Activated CD4-positive, alpha-beta T cell treated with anti-CD3 and anti-CD28 coated beads, Interleukin-2, amount 10 ng/mL, durations not matched to agents 24 days and 14 days (primary cell): ENCODE data around the gene CRTAP. TPM values are rescaled to one million over a fixed set of nuclear protein-coding genes. Genes with fewer than 3 reads are reported as not detected.
"Not testable (repeated sequence)": the region's sequence is repeated elsewhere in the genome, so short reads cannot be mapped to it uniquely, and the experiment has no call there.

ENCODE experiments used
- DNase-seq: peaks from one replicate; pipeline ENCODE4 v3.0.0; 2022
- H3K27ac Mint-ChIP-seq: one replicate; pipeline ENCODE4 v1.8.0; 2022; ENCODE audit warnings: mild to moderate bottlenecking, mixed read lengths
- H3K27me3 Mint-ChIP-seq: one replicate; pipeline ENCODE4 v1.8.0; 2022; ENCODE audit warnings: mixed read lengths
- H3K36me3 Mint-ChIP-seq: one replicate; pipeline ENCODE4 v1.8.0; 2022; ENCODE audit warnings: low read depth, mild to moderate bottlenecking, mixed read lengths
- H3K4me1 Mint-ChIP-seq: one replicate; pipeline ENCODE4 v1.8.0; 2021; ENCODE audit warnings: mixed read lengths
- H3K4me3 Mint-ChIP-seq: one replicate; pipeline ENCODE4 v1.8.0; 2022; ENCODE audit warnings: mild to moderate bottlenecking, moderate library complexity, mixed read lengths
- H3K9me3 Mint-ChIP-seq: one replicate; pipeline ENCODE4 v1.8.0; 2021; ENCODE audit warnings: mixed read lengths
- intact Hi-C: fragments of 100-400 bp; cut with micrococcal nuclease; formaldehyde crosslinking; loops from one replicate; pipeline ENCODE4 v1.15.1; 2023
- total RNA-seq: library from RNA; stranded (reverse); gene quantifications from 2 replicates; pipeline ENCODE4 v1.2.3, GENCODE V29; 2022

The CRTAP gene
- total RNA-seq, 1 donor from 2014 or later, result 34.2 TPM

- H3K4me1 Mint-ChIP-seq, H3K9me3 Mint-ChIP-seq, DNase-seq, H3K4me3 Mint-ChIP-seq, H3K27ac Mint-ChIP-seq, intact Hi-C loops, H3K36me3 Mint-ChIP-seq: not testable (repeated sequence)
- peaks cover 39% of the 10 kb centered on the region for H3K27me3 Mint-ChIP-seq
These were observed 48.8 kb downstream of the CRTAP start for GRCh38 chr3:33162621-33163020.

- Mint-ChIP-seq H3K27me3 (peaks cover 24% of the 10 kb centered on the region), H3K4me1 (no peaks in the 10 kb centered on the region), H3K27ac (no peak overlapping the region), H3K9me3 (no peaks in the 10 kb centered on the region), H3K4me3 (no peak overlapping the region), H3K36me3 (no peaks in the 10 kb centered on the region)
- no peak for DNase-seq
- intact Hi-C loops, result no loop called here
These were observed 51.6 kb downstream of the CRTAP start for GRCh38 chr3:33165372-33165771.

GRCh38 chr3:33166095-33166494 is 52.3 kb downstream of the CRTAP start:
- Mint-ChIP-seq H3K4me3 (no peak overlapping the region), H3K4me1 (no peaks in the 10 kb centered on the region), H3K36me3 (no peaks in the 10 kb centered on the region), H3K27ac (no peak overlapping the region), H3K9me3 (no peaks in the 10 kb centered on the region), H3K27me3 (peaks cover 18% of the 10 kb centered on the region)
- no peak for DNase-seq
- intact Hi-C loops, result no loop called here

GRCh38 chr3:33167284-33167683 is 53.5 kb downstream of the CRTAP start:
- Mint-ChIP-seq H3K36me3 (no peaks in the 10 kb centered on the region), H3K4me3 (no peak overlapping the region), H3K4me1 (peaks cover 9% of the 10 kb centered on the region), H3K27ac (no peak overlapping the region), H3K27me3 (peaks cover 10% of the 10 kb centered on the region), H3K9me3 (peaks cover 4% of the 10 kb centered on the region)
- intact Hi-C loops, result no loop called here
- DNase-seq, result no peak

- peaks cover 8% of the 10 kb centered on the region for H3K27me3 Mint-ChIP-seq
- H3K4me3 Mint-ChIP-seq, result no peak overlapping the region
- H3K27ac Mint-ChIP-seq, result no peak overlapping the region
- no peaks in the 10 kb centered on the region for H3K36me3 Mint-ChIP-seq
- intact Hi-C loops, result no loop called here
- H3K9me3 Mint-ChIP-seq, result peaks cover 4% of the 10 kb centered on the region
- DNase-seq, result no peak
- peaks cover 9% of the 10 kb centered on the region for H3K4me1 Mint-ChIP-seq
These were observed 54.0 kb downstream of the CRTAP start for GRCh38 chr3:33167716-33168336.

GRCh38 chr3:33170531-33170930 is 56.7 kb downstream of the CRTAP start:
- Mint-ChIP-seq H3K27me3 (no peaks in the 10 kb centered on the region), H3K4me3 (no peak overlapping the region), H3K27ac (no peak overlapping the region), H3K4me1 (peaks cover 9% of the 10 kb centered on the region), H3K36me3 (no peaks in the 10 kb centered on the region), H3K9me3 (peaks cover 4% of the 10 kb centered on the region)
- no peak for DNase-seq
- intact Hi-C loops, result no loop called here

GRCh38 chr3:33171580-33171979 is 57.8 kb downstream of the CRTAP start:
- Mint-ChIP-seq H3K4me1 (peaks cover 9% of the 10 kb centered on the region), H3K4me3 (peak overlapping the region; percentile 20), H3K36me3 (no peaks in the 10 kb centered on the region), H3K27me3 (no peaks in the 10 kb centered on the region), H3K9me3 (peaks cover 4% of the 10 kb centered on the region), H3K27ac (no peak overlapping the region)
- peak; percentile 70 for DNase-seq
- intact Hi-C loops, result no loop called here

- intact Hi-C loops, result no loop called here
- H3K27me3 Mint-ChIP-seq, result peaks cover 3% of the 10 kb centered on the region
- H3K27ac Mint-ChIP-seq, result no peak overlapping the region
- H3K36me3 Mint-ChIP-seq, result no peaks in the 10 kb centered on the region
- no peak overlapping the region for H3K4me3 Mint-ChIP-seq
- no peak for DNase-seq
- peaks cover 4% of the 10 kb centered on the region for H3K9me3 Mint-ChIP-seq
- peaks cover 9% of the 10 kb centered on the region for H3K4me1 Mint-ChIP-seq
These were observed 59.3 kb downstream of the CRTAP start for GRCh38 chr3:33173103-33173502.

GRCh38 chr3:33173672-33174071 is 59.9 kb downstream of the CRTAP start:
- H3K27ac Mint-ChIP-seq, result no peak overlapping the region
- peaks cover 9% of the 10 kb centered on the region for H3K4me1 Mint-ChIP-seq
- no peak for DNase-seq
- H3K36me3 Mint-ChIP-seq, result no peaks in the 10 kb centered on the region
- no peak overlapping the region for H3K4me3 Mint-ChIP-seq
- peaks cover 3% of the 10 kb centered on the region for H3K27me3 Mint-ChIP-seq
- intact Hi-C loops, result no loop called here
- H3K9me3 Mint-ChIP-seq, result peaks cover 4% of the 10 kb centered on the region

GRCh38 chr3:33174095-33174494 is 60.3 kb downstream of the CRTAP start:
- Mint-ChIP-seq H3K4me1 (peaks cover 9% of the 10 kb centered on the region), H3K27me3 (peaks cover 3% of the 10 kb centered on the region), H3K36me3 (no peaks in the 10 kb centered on the region), H3K9me3 (peaks cover 4% of the 10 kb centered on the region), H3K27ac (no peak overlapping the region), H3K4me3 (no peak overlapping the region)
- no peak for DNase-seq
- intact Hi-C loops, result no loop called here

GRCh38 chr3:33174711-33175414 is 61.0 kb downstream of the CRTAP start:
- Mint-ChIP-seq H3K27ac (no peak overlapping the region), H3K4me3 (no peak overlapping the region), H3K9me3 (peaks cover 4% of the 10 kb centered on the region), H3K4me1 (peaks cover 9% of the 10 kb centered on the region), H3K36me3 (no peaks in the 10 kb centered on the region), H3K27me3 (peaks cover 3% of the 10 kb centered on the region)
- intact Hi-C loops, result no loop called here
- no peak for DNase-seq

- H3K4me1 Mint-ChIP-seq, result no peaks in the 10 kb centered on the region
- no peak for DNase-seq
- H3K27me3 Mint-ChIP-seq, result peaks cover 3% of the 10 kb centered on the region
- intact Hi-C loops, result no loop called here
- no peak overlapping the region for H3K27ac Mint-ChIP-seq
- no peaks in the 10 kb centered on the region for H3K36me3 Mint-ChIP-seq
- H3K4me3 Mint-ChIP-seq, result no peak overlapping the region
- H3K9me3 Mint-ChIP-seq, result no peaks in the 10 kb centered on the region
These were observed 65.3 kb downstream of the CRTAP start for GRCh38 chr3:33179132-33179531.

- DNase-seq, result no peak
- no peaks in the 10 kb centered on the region for H3K4me1 Mint-ChIP-seq
- no peaks in the 10 kb centered on the region for H3K9me3 Mint-ChIP-seq
- no peaks in the 10 kb centered on the region for H3K36me3 Mint-ChIP-seq
- intact Hi-C loops, result no loop called here
- H3K4me3 Mint-ChIP-seq, result no peak overlapping the region
- H3K27me3 Mint-ChIP-seq, result peaks cover 6% of the 10 kb centered on the region
- no peak overlapping the region for H3K27ac Mint-ChIP-seq
These were observed 67.4 kb downstream of the CRTAP start for GRCh38 chr3:33181229-33181628.

GRCh38 chr3:33181641-33182040 is 67.8 kb downstream of the CRTAP start:
- DNase-seq, H3K27ac Mint-ChIP-seq, H3K4me3 Mint-ChIP-seq, H3K4me1 Mint-ChIP-seq, H3K9me3 Mint-ChIP-seq, H3K27me3 Mint-ChIP-seq, intact Hi-C loops, H3K36me3 Mint-ChIP-seq: not testable (repeated sequence)

- DNase-seq, result peak; percentile 18
- intact Hi-C loops, result no loop called here
- Mint-ChIP-seq H3K4me1 (no peaks in the 10 kb centered on the region), H3K36me3 (no peaks in the 10 kb centered on the region), H3K27ac (no peak overlapping the region), H3K27me3 (peaks cover 5% of the 10 kb centered on the region), H3K4me3 (no peak overlapping the region), H3K9me3 (no peaks in the 10 kb centered on the region)
These were observed 71.0 kb downstream of the CRTAP start for GRCh38 chr3:33184863-33185262.
